ENCODE measurements around the gene SGF29.

- no peak for TF ChIP-seq CTCF (IDR thresholded peaks at IDR 0.05; ENCODE audit: low read depth, low read length)
- TF ChIP-seq EZH2phosphoT487 (IDR thresholded peaks at IDR 0.05; ENCODE audit: low read depth): no peak
Observed at GRCh38 chr16:28610595-28611191, 57.0 kb downstream of the SGF29 start.

Data from OCI-LY3 (cell line).